HL-60/S4 treated with retinoic acid at 250 ng/mL for 4 days and 3 days (cell line): ENCODE results near the gene ZFP36L2.

Experiments
- in situ Hi-C: fragments of 300-500 bp; cut with MboI; formaldehyde crosslinking; loops from 2 replicates; pipeline ENCODE4 v1.7.0; 2022; ENCODE audit warnings: low sequenced_read_pairs

The ZFP36L2 gene

DNA sequence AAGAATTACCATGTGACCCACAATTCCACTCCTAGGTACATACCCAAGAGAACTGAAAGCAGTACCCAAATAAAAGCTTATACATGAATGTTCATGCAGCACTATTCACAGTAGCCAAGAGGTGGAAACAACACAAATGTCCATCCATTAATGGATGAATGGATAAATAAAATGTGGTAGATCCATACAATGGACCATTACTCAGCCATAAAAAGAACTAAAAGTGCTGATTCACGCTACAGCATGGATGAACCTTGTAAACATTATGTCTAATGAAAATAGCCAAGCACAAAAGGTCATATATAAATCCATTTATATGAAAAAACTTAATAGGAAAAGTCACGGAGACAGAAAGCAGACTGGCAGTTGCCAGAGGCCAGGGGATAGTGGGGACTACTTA is 23.6 kb upstream of the ZFP36L2 start:
- in situ Hi-C loops: no loop called here

DNA sequence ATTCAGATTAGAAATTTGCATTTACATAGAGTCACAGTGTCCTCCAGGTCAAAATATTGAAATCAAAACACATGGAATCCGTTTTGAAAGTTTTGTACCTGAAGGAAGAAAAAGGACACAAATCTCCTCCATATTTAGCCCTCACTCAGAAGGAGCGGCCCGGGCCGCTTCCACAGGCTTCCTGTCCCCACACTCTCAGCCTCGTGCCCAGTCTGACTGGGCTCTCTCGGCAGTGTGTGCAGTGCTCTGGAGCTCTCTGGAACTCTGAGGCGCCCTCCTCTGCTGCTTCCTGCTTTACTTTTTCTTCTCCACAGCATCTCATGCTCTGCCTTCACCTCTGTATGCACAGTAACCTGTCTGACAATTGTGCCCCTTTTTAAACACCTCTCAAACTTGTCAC is 22.2 kb upstream of the ZFP36L2 start:
- in situ Hi-C loops: no loop called here

DNA sequence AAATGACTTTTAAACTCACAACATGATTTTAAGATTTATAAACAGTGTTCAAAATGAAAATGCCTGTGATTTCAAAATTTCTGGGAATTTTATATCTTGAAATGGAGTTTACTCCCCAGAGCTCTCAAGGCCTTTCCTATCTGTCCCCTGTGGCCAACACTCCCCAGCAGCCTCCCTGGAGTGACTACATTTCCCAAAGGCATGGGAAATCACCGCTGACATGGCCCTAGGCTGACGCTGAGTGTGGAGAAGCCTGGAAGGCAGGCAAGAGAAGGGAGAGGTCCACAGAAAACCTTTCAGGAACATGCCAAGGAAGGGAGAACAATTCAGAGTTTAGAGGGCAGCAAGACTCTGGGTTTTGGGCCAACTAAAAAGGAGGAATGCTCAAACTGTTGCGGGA is 20.2 kb upstream of the ZFP36L2 start:
- in situ Hi-C loops: no loop called here

DNA sequence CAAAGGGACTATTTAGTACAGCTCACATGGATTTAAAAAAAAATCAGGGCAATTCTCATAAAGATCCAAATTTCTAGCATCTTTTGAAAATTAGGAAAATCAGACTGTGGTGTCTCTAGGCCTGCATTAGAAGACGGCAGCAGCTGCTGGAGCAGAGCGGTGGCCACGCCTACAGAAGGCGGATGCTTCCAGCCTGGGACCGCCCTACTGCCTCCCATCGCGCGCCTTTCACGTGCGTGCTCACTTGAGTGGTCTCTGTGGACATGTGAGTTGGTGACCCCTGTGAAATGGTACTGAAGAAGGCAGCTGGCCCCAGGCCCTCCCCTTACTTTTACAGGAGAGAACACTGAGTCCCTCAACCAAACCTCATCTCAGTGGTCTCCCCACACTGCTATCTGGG is 15.2 kb upstream of the ZFP36L2 start:
- in situ Hi-C loops: no loop called here

DNA sequence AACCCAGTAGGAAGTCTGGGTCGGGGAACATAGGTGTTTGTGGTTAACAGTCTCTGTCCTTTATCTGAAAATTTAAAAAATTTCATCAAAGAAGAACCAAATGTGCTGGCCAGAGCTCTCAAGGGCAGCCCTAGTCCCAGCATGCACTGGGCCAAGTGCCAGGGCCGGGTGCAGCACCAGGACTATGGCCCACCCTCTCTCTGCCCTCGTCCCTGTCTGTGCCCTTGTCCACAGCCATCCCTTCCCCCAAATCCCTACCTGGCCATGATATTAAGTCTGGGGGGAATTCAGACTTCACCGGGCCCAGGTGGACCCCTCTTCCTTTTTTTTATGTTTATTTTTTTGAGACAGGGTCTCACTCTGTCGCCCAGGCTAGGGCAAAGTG is 14.4 kb upstream of the ZFP36L2 start:
- in situ Hi-C loops: no loop called here

DNA sequence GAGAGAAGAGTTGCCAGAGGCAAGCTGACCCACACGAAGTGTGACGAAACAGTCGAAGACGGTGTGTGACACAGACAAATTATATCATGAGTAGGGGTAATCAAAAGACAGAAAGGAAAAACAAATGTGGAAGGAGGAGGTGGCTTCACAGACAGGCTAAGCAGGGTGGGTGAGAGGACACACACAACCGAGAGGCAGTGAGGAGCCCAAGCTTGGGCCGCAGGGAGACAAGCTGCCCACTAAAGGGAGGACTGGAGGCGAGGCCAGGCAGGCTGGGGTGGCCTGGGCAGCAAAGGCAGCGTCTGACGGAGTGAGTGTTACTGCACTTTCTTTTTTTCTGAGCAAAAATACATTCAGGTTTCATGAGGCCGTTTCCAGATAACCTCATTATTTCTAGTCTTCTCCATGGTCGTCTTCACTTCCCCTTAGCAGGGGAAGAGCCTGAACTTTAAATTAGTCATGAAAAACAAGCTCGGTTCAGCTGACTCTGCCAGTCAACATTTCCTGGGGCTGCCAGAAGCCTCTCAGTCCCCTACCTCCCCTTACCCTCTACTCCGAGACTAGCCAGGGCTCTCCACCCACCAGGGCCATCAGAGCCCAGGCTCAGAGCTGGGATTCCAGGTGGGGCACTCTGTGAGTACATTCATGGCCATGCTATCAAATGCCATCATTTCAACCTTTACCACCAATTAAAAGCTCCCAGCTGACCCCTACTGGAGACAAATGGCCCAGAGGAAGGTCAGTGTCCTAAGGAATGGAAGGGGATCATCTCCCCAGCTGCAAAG is 13.8 kb upstream of the ZFP36L2 start:
- in situ Hi-C loops: no loop called here

DNA sequence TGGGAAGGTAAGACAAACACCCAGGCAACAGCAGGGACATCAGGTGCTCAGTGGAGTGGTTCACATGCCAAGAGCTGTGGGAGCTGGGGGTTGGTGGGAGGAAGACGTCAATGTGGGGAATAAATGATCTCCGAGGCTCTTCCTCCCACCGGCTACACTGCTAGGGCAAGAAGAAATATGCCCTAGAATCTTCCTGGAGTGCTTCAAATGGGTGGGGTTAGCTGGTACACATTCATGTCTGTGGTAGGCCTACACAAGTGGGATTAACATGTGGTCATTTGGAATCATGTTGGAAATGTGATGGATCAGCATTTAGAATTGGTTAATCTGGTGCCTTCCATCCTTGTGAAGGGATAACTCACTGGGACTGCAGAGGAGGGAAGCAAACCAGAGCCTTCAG is 12.4 kb upstream of the ZFP36L2 start:
- in situ Hi-C loops: no loop called here

DNA sequence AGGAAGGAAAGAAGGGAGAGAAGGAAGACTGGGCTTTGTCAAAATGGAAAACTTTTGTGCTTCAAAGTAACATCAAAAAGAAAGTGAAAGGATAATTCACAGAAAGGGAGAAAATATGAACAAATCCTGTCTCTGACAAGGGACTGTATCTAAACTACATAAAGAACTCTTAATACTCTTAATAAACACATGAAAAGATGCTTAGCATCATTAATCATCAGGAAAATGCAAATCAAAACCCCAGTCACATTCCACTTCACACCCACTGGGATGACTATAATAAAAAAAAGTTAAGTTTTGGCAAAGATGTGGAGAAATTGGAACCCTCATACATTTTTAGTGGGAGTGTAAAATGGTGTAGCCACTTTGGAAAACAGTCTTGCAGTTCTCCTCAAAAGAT is 11.8 kb upstream of the ZFP36L2 start:
- in situ Hi-C loops: no loop called here

DNA sequence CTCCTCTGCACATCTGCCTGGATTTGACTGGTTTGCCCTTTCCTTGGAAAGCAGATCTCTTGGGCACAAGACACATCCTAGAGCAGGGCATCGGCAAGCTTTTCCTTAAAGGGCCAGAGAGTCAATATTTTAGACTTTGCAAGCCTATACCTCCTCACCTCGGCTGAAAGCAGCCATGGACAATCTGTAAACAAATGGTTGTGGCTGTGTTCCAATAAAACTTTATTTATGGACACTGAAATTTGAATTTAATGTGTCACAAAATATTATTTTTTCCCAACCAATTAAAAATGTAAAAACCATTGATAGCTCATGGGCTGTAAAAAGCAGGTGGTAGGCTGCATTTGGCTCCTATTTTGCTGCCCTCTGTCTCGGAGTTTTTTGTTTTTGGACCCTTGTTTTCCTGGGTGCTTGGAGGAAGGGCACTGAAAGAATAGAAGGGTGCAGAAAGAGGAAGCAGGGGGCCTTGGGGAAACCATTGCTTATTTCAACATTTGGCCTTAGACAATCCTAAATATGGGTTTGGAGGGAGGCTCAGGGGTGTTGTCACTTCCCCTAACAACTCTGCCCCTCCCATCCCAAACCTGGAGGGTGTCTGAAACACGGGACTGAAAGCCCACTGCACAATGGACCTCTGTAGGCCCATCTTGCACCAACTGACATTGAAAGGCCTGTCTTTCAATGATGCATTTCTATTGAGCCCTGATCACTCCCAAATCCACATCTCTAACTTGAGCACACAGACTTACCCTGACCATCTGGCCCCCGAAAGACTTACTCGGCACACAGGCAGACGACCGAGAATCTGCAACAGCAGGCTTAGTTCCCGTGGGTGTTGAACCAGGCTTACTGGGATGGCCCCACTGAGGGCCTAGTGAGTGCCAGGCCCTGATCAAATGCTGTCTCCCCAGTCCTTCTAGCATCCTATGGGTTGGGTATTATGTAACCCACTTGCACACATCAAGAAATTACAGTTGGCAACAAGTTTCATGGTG is 7.1 kb upstream of the ZFP36L2 start:
- in situ Hi-C loops: no loop called here

DNA sequence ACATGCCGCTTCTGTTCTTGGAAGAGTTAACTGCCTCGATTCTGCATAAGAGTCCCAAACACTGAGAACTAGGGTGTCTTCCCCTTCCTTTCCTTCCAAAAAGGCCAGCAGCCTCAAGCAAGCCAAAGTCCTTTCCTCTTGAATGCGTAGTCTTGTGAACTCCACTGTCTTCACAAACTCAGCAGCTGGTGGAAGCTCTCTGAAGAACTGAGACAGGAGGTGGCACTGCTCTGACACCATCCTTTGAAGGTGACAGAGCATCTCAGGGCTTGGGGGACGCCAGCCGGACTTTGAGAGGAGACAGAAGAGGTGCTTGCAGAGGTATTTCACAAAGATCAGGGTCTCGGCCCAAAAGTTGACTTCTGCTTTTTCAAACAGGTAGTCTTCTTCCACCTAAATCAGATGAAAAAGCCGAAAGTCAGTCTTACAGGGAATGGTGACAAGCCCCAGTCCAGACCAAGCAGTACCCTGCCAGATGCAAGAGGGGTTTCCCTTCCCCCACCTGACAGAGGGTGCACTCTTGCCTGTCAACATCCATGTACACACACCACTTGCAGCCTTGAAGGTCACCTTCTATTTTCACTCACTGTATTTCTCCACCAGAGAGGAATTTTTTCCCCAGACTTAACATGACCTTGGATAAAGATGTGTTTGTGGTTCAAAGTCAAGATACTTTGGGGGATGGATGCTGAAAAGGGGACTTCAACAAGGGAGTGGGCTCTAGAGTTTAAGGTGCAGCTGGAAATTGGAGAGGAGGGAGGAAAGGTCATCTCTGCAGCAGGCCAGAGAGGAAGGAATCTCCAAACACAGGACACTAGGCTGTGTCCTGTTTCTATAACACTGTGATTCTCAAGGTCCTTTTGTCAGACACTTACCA is 4.8 kb upstream of the ZFP36L2 start:
- in situ Hi-C loops: no loop called here

DNA sequence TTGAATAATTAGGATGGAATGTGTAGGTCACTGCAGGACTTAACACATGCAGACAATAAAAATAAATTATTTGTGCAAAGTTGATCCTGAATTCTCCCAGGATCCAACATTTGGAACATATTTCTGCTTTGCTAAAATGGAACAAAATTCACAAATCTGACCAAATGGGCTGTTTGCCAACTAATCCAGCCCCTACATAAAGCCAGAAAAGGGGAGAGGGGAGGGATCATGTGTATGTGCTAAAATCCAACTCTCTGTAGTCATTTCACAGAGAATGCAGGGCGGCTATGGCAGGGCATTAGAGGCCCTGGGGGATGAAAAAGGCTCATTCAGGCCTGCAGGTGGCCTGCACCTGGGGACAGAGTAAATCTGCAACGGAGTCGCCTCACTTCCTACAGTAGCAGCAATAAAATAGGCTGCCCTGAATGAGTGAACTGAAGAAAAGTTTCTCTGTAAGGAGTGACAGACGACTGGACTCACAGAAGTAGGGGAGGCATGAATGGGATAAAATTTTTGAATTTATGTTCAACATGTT is 4.0 kb upstream of the ZFP36L2 start:
- in situ Hi-C loops: no loop called here

DNA sequence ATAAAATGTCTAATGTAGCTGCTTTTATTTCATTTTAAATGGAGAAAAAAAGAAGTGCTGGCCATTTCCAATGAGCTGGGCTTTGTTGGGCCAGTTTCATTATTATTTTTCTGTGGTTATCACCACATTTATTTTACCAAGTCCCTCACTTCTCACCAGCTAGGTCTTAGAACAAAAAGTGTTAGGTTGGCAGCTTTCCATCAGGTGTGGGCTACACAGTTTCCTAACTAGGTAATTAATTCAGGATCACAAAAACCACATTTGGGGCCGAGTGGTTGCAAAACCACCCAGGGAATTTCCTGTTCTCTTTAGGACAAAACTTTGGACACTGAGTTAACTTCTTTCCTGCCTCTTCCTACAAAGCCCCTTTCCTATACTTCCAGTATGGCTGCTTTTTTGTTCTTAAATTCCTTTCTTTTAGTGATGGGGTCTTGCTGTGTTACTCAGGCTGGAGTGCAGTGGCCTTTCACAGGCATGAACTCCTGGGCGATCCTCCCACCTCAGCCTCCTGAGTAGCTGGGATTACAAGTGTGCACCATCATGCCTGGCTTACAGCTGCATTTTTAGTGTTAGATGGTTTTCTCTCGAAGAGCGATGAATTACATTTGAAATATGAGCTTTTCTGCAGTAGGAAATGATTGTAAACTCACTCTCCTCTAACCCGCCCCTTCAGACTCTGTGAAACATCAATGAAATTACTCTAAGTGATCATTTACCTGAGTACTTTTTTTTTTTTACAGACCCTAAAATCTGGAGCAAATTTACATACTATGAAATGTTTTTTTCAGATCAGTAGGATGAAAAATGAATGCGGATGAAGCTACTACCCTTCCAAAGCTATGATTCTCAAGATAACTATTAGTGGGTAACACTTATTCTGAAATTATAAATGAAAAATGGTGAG is 2.6 kb upstream of the ZFP36L2 start:
- in situ Hi-C loops: loop anchor here (10.0 kb wide), 1 partner anchor 254 kb away; no protein-coding TSS in a partner anchor

DNA sequence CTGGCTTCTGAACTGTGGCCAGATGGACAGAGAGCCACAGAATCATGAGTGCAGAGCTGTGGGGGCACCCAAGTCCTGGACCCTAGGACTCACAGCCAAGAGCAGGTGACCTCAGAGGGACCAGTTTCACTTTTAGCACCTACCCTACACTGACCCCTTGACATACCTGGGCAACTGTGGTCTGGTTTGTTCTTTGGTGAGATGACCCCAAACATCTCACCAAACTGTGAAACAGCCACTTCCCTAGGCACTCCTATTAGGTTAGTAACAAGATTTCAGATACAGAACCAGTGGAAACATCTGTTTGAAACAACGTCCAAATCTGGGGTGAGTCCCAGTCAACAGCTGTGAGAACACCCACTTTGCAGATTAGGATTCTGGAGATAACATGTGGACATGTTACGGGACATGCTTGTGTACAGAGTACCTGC is 1.9 kb upstream of the ZFP36L2 start:
- in situ Hi-C loops: loop anchor here (10.0 kb wide), 1 partner anchor 254 kb away; no protein-coding TSS in a partner anchor

DNA sequence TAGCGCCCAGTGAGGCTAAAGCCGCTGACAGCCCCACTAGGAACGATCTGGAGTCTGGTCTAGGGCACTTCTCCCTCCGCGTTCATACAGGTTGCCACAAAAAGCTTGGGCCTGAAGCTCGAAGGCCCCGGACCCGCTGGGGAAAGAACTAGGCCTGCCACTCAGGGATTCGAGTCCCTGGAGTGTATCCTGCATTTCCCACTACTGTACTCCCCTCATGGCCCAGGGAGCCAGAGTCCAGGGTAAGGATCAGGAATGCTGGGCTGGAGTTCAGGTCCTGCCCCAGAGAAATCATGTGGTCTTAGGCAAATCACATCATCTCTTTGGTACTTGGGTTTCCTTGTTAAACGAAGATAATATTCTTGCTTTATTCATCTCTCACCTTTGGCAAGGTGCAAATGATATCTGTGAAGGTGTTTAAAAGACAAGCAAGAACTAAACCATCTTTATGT is 1.4 kb upstream of the ZFP36L2 start:
- in situ Hi-C loops: loop anchor here (10.0 kb wide), 1 partner anchor 253 kb away; no protein-coding TSS in a partner anchor

DNA sequence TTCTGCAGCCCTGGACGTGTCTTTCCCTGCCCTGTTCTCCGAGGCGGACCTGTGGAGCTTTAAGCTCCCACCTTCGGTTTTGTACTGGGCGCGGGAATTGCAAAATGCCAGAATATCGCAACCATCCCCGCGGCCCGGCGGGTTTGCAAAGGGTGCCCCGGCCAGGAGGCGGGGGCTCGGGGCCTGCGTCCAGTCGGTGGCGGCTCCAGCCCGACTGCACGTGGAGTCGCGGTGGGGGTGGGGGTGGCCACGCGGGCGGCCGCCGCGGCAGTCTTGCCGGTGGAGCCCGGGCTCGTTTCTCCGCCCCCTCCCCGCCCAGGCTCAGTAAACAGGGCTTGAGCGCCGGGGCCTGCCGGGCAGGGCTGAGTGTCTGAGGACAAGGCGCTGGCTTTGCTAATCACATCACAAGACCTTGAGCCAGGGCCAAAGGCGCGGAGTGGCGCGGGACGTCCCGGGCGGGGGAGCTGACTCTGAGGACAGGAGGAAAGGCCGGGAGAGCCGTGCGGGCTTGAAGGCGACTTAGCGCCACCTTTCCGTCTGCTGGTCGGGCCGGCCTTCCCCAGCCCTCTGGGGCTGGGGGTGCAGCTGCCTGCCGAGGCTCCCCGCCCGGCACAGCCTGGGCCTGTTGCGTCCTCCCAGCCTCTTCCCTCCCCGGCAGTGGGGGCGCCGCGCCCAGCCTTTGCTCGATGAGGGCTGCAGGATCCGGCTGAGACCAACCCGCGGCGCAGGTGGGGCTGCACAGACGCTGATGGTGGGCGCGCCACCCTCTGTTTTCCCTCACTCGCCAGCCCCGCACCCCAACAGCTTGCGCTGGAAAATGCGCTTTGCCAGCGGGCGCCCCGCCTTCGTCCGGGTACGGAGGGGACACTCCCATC is 786 bp upstream of the ZFP36L2 start:
- in situ Hi-C loops: loop anchor here (10.0 kb wide), 1 partner anchor 252 kb away; no protein-coding TSS in a partner anchor

DNA sequence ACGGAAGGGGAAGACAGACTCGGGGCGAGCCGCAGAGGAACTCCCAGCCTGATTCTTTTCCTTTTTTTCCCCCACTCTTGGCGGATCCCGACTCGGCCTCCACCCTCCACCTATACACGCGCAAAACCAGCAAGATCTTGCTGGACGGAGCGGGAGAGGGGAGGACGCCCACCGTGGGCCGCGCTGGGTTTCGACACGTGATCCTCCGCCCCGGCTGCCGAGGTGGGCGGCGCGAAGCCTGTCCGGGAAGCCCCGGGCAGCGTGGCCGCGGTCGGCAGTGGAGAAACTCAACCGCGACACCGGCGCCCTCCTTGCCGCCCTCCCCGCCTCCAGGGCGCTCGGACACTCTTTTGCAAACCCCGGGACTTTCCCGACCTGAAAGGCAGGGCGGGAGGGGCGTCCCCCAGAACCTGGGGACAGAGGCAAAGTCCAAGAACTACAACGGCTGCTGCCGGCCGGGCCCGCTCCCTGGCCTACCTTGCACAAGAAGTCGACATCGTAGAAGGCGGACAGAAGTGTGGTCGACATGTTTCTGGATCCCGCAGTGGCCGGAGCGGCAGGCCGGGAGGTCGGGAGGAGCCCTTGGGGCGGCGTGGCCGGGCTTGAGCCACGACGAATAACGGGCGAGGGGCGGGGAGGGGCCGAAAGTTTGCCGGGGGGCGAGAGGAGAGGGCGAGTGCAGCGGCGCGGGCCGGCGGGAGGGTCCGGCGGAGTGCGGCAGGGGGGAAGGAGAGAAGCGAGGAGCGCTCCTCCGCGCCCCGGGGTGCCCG is 433 bp downstream of the ZFP36L2 start:
- in situ Hi-C loops: loop anchor here (10.0 kb wide), 1 partner anchor 251 kb away; no protein-coding TSS in a partner anchor

DNA sequence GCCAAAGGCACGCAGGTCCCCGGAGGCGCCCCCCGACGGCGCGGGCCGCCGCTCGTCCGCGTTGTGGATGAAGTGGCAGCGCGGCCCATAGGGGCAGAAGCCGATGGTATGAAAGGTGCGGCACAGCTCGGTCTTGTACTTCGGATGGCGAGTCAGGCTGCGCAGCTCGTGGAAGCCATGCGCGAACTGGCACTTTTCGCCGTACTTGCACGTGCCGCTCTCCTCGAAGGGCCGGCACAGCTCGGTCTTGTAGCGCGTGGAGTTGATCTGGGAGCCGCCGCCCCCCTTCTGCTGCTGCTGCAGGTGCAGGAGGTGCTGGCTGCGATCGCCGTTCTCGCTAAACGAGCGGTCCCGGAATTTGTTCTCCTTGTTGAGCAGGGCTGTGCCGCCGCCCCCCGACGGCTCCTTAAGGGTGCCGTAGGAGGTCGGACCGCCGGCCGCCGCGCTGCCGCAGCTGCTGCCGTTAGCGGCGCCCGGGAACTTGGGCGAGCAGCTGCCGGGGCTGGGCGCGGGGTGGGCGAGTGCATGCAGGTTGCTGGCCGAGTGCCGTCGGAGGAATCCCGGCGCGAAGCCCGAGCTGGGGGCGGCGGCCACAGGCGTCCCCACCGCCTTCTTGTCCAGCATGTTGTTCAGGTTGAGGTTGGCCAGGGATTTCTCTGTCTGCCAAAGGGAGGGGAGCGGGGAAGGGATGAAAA is 1.2 kb downstream of the ZFP36L2 start:
- in situ Hi-C loops: loop anchor here (10.0 kb wide), 1 partner anchor 250 kb away; no protein-coding TSS in a partner anchor
